NCI-H2227 (cell line): ENCODE results near the gene TMX2.
"Not testable (repeated sequence)": the region's sequence is repeated elsewhere in the genome, so short reads cannot be mapped to it uniquely, and the experiment has no call there.

Experiments used
- DNase-seq: peaks from one replicate; lab custom pipeline; 2025; ENCODE audit not compliant: unreplicated experiment; lab: John Stamatoyannopoulos, UW

TMX2 gene, protein sequence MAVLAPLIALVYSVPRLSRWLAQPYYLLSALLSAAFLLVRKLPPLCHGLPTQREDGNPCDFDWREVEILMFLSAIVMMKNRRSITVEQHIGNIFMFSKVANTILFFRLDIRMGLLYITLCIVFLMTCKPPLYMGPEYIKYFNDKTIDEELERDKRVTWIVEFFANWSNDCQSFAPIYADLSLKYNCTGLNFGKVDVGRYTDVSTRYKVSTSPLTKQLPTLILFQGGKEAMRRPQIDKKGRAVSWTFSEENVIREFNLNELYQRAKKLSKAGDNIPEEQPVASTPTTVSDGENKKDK

DNA sequence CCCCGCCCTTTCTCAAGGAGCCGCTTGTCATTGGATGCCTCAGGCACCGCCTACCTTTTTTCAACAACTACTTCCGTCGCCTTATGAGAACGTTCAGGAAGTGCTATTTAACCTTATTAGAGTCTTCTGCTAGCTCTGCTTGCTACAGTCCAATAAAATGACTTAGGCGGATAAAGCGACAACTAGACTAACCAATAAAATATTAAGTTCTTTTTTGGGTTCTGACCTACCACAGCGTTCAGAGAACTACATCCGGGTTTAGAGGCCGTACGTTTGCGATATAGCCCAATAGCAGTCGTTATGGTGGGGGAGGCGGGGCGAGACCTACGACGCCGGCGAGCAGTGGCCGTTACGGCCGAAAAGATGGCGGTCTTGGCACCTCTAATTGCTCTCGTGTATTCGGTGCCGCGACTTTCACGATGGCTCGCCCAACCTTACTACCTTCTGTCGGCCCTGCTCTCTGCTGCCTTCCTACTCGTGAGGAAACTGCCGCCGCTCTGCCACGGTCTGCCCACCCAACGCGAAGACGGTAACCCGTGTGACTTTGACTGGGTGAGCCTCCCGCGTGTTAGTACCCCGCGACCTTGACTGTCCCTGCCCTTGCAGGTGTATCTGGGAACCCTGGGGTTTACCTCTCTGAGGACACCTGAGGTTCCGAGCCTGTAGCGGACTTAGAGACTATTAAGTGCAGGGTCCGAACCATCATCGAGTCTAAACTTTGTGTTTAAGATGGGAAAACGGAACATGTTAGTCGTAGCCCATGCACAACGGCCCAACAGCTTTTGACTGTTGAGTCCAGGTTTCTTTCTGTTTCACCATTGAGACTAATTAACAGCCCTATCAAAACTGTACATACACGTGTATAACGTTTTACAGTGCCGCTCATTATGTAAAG, at the start of gene TMX2:
Gene TMX2 (plus strand): TSS at position 338 of the 895 bp plus-strand sequence. CDS start 26 bp downstream, at position 364.
- peak; percentile 100 for DNase-seq

DNA sequence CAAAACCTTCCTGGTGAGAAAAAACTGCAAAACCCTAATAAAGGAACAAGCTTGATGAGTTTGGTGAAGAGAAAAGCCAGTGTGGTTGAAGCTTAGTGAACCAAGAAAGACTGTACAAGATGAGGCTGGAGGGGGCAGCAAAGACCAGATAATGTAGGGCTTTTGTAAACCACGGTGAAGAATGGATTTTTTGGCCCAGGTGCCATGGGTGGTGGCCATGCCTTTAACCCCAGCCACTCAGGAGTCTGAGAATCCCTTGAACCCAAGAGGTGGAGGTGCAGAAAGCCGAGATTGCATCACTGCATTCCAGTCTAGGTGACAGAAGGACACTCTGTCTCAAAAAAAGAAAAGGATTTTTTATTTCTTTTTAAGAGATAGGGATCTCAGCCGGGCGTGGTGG, 49.5 kb upstream of the TMX2 start:
- DNase-seq, result no peak

DNA sequence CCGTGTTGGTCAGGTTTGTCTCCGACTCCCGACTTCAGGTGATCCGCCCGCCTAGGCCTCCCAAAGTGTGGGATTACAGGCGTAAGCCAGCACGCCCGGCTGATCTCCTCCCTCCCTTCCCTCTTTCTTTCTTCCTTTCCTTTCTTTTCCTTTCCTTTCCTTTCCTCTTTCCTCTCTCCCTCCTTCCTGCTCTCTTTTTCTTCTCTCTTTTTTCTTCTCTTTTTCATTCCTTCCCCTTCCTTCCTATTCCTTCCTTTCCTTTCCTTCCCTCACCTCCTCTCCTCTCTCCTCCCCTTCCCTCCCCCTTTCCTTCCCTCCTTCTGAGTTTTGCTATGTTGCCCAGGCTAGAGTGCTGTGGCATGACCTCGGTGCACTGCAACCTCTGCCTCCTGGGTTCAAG, 48.4 kb upstream of the TMX2 start:
- no peak for DNase-seq

DNA sequence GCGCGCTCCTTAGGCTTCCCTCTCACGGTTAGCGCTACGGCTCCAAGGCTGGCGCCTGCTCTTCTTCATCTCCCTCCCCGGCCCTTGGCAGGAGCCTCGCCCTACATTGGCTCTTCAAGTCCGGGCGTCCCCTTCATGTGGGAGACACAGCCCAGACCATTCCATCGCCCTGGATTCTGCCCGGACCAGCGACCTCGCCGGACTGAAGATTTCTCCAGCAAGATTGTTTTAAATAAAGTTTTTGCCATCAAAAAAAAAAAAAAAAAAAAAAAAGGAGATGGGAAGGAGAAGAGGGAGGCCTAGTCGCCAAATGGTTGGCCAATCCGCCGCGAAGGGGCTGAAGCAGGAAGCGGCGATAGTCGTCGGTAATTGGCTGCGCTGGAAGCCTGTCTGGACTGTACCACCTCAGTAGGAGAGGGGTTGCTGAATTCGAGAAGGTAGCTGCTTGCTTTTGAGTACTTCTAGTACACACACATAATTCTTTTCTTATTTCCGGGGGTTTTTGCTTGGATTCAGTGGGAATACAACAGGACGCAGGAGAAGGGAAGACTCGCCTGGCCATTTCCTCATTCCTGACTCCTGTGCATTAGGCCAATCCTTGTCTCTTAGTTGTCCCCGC, 45.2 kb upstream of the TMX2 start:
- peak; percentile 98 for DNase-seq

DNA sequence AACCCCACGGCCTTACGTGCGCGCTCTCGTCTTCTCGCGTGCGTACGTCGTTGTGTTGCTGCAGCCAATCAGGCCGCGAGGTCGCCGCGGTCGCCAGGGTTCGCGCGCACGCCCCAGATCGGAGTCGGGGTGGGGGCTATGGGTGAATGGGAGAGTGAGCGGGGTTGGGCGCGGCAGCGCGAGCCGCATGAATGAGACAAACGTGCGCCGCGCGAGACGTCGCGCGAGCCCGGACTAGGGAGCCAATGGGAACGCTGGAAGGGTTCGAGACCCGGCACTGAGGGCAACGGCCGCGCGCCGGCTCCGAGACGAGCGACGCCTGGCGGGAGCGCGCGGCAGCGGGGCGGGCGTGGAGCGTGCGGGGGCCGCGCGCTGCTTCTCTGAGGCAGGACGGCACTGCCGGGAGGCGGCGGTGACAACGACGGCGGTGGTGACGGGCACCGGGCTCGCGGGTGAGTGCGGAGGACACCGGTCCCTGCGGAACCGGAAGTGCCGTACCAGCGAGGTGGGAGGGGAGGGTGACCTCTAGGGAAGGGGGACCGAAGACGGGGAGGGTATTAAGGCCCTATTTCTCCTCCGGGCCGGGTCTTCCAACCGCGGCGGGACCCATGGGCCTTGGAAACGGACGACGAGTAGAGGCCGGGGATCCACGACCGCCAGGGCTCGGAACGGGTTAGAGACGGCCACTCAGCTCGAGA, 44.5 kb upstream of the TMX2 start, which contains the start of gene ZDHHC5:
Gene ZDHHC5 (plus strand): TSS at position 379 of the 698 bp plus-strand sequence. CDS start 4,977 bp downstream, outside the sequence.
- DNase-seq, result peak; percentile 99

DNA sequence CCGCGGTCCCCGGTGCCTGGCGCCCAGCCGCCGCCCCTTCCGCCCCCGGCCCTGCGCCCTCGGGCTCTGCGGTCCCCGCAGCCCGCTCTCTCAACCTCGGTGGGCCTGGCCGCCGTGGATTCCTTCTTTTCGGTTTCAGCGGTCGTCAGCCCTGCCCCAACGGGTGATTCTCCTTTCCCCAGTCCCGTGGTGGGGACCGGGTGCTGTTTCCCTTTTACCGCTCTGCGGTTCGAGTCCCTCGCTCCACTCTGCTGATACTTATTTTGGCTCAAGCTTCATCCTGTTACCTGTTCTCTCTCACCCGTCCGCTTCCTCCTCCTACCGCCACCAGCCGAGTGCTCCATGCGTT, 44.0 kb upstream of the TMX2 start:
- DNase-seq, result peak; percentile 37

DNA sequence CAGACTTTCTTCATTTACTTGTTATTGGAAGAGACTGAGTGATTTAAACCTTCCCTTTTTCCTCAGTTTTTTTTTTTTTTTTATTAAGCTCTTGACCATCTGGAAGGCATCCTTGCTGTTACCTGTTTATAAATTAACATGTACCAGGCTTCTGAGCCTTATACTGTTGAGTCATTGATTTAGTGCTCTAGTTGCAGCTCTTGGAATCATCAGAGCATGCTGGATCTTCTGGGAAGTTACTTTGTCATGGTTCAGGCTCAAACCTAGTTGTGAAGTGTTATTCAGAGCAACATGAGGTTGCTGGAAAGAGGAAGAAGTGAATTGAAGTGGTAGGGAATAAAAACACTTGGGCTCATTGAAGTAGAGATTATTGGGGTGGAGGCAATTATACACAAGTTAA, 38.1 kb upstream of the TMX2 start:
- DNase-seq, result no peak

DNA sequence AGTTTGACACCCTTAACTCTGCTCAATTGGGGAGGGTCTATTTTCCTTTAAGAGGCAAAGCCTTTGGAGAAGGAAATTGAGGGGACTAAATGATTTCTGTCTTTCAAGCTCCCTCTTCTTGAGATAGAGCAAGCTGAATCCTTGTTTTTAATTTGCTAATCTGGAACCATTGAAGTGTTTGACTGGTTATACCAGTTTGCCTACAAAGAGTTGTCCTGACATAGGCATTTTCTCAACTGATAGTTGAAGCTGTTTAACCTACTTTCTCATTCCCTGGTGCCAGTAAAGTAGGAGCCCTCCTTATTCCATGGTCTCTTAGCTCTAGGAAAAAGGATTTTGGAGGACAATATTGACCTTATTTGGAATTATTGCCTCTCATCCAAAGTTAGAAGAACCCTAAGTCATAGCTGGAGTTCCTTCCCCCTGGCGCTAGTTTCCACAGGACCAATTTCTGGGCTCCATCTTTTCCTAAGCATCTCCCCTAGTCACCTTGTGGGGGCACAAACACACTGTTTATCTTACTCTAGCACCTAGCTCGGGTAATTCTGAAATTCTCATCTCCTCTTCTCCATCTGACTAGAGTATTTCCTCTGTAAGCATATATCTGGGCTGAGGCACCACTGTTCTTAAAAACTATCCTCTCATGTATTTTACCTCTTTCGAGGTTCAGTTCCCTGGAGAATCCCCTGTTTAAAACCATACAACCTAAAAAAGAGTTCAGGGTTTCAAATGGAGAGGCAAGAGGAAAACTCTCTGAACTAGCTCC, 37.0 kb upstream of the TMX2 start:
- DNase-seq, result no peak

DNA sequence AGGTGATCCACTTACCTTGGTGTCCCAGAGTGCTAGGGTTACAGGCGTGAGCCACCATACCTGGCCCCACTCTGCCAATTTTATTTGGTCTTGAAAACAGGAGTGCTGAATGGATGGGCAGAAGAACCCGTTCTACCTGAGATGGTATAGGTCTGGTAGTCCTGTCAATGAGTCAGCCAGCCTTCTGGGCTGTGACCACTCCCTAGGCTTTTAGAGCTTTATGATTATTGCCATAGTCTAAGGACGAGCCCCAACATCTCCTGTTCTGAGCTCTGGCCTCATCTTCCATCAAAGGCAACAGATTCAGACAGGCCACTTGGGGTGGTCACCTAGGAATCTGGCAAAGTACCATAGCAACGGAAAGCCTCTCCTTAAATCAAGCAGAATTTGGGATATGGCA, 33.0 kb upstream of the TMX2 start:
- DNase-seq, result no peak

DNA sequence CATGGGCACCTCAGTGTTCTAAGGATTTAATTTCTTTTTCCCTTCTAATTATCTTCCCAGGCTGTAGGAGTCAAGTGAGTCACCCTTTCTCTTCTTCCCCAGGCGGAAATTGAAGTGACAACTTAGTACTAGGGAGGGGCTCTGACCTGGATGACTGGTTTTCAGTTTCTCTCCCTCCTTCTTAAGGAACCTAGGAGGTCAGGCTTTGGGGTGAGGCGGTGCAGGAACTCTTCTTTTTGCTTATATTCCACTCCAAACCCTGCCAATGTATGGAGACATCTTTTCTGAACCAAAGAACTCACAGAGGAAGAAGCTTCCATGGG, 31.9 kb upstream of the TMX2 start:
- no peak for DNase-seq

DNA sequence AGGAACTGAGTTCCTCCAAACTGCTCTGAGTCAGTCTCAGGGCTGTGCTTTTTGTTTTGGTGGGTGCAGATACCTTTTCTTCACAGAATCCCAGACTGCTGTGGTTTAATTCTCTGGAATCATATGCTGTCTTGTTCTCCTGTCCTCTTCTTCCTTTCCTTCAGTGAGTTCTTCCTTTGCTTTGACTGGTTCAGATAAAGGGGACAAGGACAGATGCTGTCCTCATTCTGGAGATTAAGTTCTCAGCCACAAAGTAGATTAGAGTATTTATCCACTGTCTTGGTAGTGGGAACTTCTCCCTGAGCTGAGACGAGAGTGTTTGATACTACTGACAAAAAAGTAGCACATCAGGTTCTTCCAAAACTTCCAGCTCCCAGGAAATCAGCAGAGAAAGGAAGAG, 31.2 kb upstream of the TMX2 start:
- no peak for DNase-seq

DNA sequence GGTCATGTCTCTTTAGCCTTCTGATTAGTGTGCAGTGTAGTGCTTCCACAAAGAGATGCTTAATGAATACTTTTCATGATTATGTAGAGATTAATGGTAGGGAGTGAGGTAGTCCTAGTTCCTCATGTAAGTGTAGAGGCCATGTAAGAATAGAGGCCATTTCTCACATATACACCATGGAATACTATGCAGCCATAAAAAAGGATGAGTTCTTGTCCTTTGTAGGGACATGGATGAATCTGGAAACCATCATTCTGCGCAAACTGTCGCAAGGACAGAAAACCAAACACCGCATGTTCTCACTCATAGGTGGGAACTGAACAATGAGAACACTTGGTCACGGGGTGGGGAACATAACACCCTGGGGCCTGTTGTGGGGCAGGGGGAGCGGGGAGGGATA, 21.9 kb upstream of the TMX2 start:
- not testable (repeated sequence) for DNase-seq

DNA sequence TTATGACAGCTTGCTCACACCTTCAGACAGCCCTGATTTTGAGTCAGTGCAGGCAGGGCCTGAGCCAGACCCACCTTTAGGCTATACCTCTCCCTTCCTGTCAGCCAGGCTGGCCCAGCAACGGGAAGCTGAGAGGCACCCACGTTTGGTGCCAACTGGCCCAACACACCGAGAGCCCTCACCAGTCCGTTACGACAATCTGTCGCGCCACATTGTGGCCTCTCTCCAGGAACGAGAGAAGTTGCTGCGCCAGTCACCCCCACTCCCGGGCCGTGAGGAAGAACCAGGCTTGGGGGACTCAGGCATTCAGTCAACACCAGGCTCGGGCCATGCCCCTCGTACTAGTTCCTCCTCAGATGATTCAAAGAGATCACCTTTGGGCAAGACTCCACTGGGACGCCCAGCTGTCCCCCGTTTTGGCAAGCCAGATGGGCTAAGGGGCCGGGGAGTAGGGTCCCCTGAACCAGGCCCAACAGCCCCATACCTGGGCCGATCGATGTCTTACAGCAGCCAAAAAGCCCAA, 13.5 kb upstream of the TMX2 start:
- no peak for DNase-seq

DNA sequence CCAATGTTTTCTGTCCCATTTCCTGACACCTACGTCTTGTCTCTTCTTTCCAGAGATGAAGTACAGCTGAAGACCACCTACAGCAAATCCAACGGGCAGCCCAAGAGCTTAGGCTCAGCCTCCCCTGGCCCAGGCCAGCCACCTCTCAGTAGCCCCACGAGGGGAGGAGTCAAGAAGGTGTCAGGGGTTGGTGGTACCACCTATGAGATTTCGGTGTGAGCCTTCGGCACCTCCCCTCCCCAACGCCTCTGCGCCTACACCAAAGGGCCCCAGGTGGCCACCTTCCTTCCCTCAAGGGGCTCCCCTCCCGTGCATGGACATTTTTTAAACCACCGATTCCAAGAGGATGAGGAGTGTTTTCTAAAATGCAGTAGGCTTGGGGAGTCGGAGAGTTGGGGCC, 12.6 kb upstream of the TMX2 start:
- DNase-seq, result no peak

DNA sequence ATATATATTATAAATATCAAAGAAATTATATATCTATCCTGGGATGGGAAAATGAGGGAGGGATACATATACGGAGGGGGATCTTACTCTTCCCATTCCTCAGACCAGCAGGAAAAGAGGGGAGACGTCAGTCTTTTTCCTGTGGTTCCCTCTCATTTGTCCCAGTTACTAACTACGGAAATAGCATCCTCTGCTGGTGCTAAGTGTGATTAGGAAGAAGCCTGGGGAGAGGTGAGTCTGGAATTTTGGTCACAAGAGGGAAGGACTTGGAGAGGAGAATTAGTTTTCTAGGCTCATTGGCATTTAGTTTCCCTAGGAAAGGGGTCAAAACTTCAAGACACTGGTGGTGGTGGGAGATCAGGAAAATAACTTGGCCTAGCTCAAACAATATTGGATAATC, 12.0 kb upstream of the TMX2 start:
- no peak for DNase-seq

DNA sequence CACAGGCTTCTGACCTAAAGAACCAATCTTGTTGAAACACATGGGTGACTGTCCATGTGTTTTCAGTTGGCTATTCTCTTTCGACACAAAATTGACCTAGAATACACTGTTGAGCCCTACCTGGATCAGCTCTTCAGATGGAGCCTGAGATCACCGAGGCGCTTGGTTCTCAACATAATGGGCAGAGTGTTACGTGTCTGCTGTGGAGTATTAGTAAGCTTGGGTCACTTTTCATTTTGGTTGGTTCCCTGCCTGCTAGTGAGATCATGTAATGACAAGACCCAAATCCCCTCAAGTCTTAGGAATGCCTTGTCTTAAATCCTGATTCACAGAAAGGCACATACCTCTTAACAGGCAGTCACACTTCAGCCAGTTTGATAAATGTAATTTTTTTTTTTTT, 9.1 kb upstream of the TMX2 start:
- DNase-seq, result no peak

DNA sequence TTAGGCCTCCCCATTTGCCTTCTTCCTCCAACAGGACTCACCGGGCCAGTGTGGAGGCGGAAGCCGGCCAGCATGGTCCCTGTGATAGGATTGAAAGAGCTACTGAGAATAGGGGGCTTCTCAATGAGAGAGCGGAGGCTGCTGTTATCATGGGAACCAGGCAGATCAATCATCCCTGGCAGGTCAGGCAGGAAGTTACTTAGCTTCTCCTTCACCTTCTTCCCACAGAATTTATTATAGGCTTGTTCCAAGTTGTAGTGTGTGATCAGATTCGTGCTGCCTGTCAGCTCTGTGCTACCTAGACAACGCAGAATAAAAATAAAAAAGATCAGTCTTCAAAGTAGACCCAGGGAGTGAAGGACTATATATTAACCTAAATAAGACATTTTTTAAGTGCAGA, 7.5 kb upstream of the TMX2 start:
- DNase-seq, result no peak

DNA sequence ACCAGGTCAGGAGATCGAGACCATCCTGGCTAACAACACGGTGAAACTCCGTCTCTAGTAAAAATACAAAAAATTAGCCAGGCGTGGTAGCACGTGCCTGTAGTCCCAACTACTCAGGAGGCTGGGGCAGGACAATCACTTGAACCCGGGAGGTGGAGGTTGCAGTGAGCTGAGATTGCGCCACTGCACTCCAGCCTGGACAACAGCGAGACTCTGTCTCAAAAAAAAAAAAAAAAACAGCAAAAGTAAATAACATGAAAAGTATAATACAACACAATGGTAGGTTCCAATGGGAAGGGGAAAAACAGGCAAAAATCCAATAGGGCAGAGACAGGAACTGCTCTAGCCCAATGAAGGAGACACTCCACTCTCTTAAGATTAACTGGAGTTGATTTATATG, 7.0 kb upstream of the TMX2 start:
- DNase-seq, result not testable (repeated sequence)

DNA sequence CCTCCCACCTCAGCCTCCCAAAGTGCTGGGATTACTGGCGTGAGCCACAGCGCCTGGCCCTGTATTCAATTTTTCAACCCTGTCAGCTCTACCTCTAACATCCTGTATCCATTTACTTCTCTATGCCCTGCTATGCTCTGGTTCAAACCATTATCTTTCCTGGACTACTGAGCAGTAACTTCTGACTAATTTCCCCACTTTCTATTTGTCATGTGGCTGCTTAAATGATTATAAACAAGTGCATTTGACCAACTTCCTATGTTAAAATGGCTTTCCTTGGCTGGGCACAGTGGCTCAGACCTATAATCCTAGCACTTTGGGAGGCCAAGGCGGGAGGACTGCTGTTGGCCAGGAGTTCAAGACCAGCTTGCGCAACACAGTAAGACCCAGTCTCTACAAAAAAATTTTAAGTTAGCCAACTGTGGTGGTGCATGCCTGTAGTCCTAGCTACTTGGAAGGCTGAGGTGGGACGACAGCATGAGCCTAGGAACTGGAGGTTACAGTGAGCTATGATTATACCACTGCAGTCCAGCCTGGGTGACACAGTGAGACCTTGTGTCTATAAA, 2.5 kb upstream of the TMX2 start:
- DNase-seq, result no peak
